GM18507 (cell line): ENCODE data around the gene CD247.

Source experiments
- DNase-seq: peaks from one replicate; pipeline ENCODE4 v3.0.0; 2011; ENCODE audit warnings: low read depth; ENCODE audit not compliant: insufficient read length; ENCODE audit errors: extremely low spot score
- FAIRE-seq: peaks from 2 replicates; lab custom pipeline; 2011; peaks lifted over from hg19 to GRCh38; lab: Jason Lieb, UNC

The CD247 gene

DNA sequence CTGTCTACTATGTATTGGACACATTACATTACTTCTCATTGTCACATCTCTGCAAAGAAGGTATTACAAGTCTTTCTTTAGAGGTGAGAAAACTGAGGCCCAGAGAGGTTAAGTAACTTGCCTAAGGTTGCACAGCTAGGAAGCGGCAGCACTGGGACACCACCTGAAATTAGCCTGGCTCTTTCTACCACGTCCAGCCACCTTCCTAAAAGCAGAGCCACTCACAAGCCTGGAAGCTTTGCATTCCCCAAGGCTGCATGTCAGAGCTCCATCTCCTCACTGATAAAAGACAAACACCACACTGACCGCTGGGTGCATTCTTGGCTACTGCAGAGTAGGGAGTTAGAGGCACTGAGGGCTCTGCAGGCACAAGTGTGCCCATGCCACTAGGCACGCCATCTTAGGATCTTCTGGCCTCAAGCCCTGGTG lies 2.4 kb downstream of the CD247 start:
- FAIRE-seq, result no peak
- DNase-seq, result no peak

DNA sequence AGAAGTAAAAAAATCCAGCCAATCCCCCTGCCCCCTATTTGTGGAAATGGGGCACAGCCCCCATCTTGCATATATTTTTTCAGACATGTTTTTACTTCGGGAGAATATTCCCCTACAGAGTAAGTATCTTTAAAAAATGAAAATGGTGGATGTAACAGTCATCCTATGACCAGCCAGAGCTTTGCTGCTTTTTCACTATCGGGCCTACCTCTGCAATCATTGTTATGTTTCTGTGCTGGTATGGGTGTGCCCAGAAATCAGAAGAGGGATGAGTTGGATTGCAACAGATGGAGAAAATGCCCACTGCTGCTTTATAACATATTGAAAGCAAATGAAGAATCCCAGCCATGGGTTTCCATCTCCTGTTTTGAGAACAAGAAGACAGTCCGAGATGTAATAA lies 2.9 kb downstream of the CD247 start:
- DNase-seq (no peak), FAIRE-seq (no peak)

DNA sequence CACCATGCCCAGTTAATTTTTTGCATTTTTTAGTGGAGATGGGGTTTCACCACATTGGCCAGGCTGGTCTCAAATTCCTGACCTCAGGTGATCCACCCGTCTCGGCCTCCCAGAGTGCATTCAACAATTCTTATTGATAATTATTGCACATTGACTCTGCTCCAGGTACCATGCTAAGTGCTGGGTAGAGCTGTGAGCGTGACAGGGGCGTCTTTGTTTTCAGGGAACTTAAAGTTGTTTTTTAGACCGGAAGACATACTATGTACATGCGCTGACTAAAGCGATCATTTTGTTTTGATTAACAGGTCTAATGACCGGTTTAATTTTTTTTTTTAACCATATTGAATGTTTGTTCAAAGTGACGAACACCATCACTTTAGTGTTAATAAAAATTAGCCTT lies 4.0 kb downstream of the CD247 start:
- DNase-seq (no peak), FAIRE-seq (no peak)

DNA sequence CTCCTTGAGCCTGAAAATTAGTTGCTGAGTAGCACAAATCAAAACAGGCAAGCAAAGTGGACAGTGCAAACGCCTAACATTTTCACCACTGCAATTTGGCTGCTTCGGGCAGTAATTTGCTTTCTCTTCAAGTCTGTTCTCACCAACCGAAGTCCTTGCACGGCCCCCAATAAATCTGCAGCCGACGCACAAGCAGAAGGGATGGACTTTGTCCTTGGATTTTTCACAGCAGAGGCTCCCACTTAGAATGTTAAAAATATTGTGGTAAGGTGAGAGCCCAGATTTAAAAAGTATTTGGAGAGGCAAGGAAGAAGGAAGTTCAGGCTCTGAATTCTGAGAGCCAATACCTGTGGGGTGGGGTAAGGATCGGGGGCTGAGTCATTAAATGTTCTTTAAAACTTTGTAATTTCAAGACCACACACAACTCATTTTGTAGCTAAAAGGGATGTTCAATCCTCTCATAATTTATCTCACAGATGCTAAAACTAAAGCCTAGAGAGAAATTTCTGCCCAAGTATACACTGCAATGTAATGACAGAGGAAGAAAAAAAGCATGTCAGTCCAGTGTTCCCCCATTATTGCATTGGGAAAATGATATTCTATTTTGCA lies 6.2 kb downstream of the CD247 start:
- FAIRE-seq, result no peak

DNA sequence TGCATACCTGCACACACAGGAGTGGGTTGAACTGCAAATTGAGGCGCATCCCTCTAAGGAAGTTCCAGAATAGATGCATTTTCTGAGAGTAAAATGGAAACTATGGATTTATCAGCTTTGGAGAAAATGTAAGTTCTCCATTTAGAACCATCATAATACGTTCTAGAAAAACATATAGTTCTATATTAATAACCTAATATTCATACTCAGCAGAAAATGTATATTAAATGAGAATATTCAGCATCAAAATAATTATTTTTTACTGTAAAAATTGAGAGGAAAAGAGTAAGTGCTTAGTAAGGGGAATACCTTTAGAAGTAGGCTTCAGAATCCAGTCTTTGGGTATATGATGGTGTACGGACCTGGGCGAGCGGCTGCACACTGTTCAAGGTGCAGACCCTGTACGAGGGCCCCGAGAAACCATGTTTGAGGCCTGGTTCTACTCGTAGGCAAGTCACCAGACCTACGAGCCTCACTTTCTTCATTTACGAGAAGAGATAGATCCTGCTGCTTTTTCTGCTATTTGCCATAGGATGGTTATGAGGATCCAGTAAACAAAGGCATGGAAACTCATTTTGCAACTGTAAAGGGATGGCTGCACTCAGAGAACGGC lies 6.8 kb downstream of the CD247 start:
- FAIRE-seq, result no peak
- no peak for DNase-seq

More for the DNA sequence above, 6.2 kb downstream of the CD247 start:
- DNase-seq, result no peak

DNA sequence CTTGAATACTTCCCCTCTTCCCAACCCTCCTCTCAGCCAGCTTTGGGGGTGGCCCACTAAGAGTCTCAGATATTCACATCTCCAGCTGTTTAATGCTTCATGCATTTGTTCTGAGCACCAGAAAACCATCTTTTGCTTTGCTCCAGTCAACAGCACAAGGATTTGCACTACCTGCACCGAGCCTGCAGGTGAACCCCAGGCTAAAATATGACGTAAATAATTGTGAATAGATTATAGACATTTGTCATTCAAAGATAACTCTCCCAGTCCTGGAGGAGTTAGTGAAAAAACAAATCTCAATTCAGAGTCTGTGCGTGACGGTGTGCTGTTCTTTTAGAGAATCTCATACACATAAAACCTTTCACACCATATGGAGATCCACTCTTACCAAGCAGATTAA lies 7.4 kb downstream of the CD247 start:
- FAIRE-seq (no peak), DNase-seq (no peak)

DNA sequence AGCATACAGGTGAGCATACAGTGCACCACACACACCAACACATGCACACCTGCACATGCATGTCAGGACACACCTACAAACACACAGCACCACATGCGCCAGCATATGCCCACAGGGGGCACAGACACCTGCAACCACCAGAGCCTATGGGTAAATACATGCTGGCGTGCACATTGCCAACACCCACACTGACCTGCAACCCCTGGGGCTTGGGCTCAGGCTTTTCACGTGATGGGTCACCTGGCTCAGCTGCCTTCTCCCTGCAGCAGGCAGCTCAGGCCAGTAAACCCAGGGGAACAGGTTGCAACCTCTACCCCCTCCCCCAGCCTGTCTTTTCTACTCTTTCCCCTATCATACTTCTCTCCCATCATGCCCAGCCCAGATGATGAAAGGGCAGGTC lies 8.1 kb downstream of the CD247 start:
- FAIRE-seq (no peak), DNase-seq (no peak)

DNA sequence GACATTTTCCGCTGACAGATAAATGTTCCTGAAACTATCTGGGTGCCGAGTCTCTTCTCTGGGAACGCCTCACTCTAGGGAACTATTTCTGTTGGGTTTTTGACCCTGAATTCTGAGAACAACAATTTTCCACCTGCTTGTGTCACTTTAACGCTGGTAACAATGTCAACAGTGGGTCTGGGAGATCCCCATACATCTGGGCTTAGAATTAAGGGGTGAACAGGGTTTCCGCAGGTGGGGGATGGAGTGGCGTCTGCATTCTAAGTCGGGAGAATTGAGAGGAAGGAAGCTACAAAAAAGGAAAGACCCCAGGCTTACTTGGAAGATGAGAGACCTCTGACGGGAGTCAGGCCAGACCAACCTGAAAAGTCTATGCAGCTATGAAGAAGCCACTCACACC lies 8.7 kb downstream of the CD247 start:
- FAIRE-seq (no peak), DNase-seq (no peak)

DNA sequence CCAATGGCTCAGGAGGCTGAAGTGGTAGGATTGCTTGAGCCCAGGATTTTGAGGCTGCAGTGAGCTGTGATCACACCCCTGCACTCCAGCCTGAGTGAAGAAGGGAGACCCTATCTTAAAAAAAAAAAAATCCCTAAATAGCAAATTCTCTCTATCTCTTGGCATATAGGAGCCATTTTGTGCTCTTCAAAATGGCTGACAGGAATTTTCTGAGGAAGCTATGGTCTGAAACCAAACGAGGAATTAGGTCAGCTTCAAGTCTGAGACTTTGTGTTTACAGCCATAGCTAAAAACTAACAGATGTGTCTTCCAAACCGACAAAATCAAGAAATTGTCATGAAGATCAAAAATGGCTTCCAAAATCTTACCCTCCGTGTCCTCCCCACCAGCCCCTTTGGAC lies 10.6 kb downstream of the CD247 start:
- FAIRE-seq (no peak), DNase-seq (no peak)

DNA sequence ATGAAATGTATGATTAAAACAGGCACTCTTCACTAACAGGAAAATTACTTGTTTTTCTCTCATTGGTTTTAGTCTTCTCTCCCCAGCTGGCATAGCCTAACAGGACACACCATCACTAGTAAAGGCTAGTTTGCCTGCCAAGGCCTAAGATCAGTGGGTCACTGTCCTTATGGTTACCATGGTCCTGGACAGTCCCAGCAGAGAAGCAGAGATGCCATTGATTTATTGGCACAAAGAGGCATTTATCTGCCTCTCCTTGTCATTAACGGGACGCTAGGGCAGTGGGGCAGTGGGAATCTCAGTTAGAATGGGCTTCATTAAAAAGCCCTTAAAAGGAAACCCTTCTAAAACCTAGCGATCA lies 13.9 kb downstream of the CD247 start:
- DNase-seq (no peak), FAIRE-seq (no peak)

DNA sequence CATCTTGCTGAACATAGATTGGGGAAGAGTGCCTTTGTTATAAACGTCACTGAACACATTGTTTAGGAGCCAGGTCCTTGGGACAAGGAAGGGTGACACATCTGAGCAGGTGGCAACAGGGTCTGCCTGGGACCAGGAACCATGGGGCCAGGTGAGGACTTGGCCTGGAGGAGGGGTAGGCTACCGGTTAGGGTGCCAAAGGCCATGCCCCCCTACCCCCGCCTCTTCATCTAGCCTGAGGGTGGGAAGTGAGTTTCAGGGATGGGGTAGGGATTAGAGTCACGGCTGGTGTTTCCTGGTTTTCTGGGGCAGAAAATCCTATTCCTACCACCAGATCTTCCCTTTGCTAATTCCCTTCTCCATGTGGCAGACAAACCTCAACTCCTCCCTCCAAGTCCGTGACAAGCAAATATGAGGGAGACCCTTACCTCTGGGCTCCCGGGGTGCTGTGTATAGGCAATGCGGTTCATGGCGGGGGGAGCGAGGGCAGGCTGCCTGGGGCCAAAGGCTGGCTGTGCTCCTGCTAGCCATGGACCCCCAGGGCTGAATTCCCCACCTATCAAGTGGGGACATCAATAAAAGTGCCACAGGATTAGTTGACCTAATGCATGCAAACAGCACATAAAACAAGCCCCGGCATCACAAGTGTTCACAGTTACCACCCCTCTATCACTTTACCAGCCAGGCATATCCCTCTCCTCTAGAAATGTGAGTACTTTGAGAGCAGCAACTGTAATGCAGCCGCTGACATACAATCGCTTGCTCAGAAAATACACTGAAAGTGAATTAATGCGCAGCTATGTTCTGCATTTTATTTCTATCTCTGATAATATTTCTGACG lies 14.5 kb downstream of the CD247 start:
- FAIRE-seq (no peak), DNase-seq (no peak)

DNA sequence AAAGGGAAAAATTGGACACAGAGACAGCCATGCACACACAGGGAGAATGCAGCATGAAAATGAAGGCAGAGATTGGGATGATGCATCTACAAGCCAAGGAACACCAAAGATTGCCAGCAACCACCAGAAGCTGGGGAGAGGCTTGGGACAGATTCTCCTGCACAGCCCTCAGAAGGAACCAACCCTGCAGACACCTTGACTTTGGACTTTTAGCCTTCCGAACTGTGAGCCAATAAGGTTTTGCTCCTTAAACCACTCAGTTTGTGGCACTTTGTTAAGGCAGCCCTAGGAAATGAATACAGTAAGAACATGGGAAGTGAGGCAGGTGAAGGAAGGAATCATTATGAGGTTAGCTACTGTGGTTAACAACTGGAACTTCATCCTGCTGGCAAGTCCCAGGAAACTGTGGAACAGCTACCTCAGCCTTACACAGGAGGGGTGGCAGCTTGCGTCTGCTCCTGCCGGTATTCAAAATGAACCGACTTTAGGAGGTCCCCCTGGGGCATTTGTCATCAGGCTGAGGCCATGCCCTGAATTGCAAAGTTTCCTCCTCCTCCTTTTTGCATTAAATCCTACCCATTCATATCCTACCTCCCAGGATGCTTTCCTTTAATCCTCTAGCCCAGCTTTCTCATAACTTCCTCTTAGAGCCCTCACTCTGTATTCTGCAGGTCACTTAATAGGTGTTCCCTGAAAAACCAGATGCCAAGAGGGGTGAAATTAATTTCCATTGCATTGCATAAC lies 15.4 kb downstream of the CD247 start:
- DNase-seq (no peak), FAIRE-seq (no peak)

DNA sequence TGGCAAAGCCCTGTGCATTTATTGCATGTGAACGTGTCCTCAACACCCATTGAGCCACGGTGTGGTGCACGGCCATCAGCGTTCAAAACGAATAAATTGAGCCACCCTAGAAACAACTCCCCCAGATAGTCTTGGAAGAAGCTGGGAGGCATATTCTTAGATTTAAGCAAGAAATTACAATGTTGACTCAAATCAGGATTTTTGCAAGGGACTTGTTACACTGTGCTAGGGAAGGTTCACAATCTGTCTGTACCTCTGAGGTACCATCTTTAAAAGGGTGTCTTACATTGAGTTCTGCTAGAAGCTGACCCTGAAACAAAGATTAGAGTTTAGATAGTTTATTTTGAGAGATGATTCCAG lies 16.2 kb downstream of the CD247 start:
- DNase-seq, result no peak

DNA sequence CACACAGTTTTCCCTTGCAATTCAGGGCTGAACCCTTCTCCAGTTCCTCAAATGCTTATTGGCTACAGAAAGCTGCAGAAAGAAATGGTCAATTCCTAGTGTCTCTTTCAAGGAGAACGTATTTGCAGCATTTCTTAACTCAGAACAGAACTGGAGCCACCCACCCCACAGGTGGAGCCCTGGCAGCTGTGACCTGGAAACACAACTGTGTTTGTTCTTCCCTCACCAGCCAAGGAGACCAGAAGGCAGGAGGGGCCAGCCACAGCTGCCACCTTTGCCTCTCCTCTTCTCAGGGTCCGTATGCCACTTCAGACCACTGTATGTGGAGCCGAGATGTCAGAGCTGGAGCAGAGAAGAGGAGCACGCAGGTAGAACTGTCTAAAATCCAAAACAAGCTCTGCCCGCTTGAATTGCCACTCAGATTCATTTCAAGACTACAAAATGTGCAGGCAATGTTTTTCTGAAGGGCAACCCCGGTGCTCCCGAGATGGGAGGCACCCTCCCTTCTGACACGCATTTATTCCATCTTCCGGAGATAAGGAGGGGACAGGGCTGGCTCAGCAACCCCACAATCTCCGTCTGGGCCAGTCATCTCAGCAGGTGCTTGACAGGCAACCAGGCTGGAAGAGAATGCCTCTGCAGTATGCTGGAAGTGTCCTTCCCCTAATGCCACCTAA lies 16.7 kb downstream of the CD247 start:
- no peak for DNase-seq
- FAIRE-seq, result no peak

More for the DNA sequence above, 16.2 kb downstream of the CD247 start:
- FAIRE-seq, result no peak

DNA sequence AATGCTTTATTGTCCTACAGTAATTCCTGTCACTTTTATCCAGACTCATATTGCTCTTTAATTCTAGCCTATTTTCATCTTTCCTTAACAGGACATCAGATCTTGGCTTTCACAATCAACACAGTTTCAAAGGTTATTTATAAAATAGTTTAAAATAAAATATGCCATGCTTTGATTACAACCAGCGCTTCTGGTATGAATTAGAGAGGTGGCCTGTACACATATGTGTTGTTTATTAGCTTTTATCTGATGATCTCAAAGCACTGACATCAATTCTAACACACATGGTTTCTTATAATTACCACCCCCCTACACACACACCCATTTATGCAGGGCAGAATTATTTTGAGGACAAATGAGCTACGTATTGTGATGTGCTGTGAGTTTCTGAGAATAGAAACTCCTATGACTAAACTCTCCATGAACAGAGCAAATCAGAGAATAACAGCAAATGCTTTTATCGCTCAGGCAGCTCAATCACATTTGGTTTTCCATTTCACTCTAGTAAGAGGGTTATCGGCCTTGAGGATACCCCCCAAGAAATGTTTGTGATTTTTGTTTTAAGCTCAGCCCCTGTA lies 18.0 kb downstream of the CD247 start:
- FAIRE-seq (peak; percentile 71), DNase-seq (no peak)

DNA sequence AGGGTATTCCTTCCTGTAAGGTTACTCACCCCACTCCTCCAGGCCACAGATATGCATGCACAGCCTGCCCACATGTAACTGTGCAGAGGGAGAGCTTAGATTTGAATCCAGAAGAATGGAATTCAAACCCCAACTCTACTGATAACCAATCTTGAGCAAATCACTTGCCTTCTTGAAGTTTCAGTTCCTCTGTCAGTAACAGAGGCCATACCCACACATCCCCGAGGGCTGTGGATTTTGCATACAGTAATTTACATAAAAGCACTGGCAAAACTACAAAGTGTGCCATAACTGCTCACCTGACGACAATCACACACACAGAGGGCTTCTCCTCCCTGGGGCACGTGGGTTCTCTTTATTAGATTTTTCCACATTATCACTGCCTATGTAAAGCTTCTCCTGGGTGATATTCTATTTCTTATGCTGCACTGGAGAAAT lies 18.6 kb downstream of the CD247 start:
- peak; percentile 57 for DNase-seq
- FAIRE-seq, result peak; percentile 95

DNA sequence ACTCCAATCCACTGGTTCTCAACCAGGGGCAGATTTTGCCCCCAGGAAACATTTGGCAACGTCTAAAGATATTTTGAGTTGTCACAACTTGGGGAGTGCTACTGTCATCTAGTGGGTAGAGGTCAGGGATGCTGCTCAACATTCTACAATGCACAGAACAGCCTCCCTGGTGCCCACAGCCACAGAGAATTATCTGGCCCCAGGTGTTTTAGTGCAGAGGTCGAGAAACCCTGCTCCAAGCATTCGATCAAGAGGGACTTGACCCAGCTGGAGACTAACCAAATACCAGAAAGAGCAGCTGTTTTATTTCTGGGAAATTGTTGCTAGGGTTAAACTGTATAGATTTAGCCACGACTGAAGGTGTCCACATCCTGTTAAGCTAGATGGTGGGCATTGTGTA lies 19.2 kb downstream of the CD247 start:
- DNase-seq, result no peak
- FAIRE-seq, result peak; percentile 38

DNA sequence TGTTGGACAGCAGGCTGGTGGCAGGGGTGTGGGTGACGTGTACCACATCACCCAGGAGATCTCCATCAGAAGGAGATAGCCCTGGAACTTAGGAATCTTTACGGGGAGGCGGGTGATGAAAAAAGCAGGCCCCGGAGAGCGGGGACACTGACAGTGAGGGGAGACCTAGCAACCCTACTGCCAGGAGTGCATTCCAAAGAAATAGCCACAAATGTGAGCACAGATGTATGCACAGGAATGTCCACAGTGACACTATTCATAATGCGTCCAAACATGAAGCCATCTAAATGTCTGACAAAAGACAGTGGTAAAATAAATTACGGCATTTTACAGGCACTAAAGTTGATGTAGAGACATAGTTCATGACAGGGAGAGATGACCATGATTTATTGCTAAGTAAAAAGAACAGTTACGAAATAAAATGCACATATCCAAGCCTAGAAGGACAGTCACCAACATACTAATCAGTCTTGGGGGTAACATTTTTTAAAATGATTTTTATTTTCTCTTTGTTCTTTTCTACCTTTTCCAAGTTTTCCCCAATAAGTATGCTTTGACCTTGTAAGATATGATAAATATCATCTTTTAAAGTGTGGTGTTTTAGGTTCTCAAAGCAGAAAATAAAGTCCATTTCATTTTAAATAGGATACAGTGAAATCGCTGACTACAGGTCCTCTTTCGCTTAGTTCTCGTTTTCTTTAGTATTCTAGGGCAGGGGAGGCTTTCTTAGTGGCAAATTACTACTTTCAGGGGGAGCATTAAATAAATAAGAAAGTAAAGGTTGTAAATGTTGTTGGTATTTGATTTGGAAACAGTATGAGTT lies 21.3 kb downstream of the CD247 start:
- no peak for DNase-seq

DNA sequence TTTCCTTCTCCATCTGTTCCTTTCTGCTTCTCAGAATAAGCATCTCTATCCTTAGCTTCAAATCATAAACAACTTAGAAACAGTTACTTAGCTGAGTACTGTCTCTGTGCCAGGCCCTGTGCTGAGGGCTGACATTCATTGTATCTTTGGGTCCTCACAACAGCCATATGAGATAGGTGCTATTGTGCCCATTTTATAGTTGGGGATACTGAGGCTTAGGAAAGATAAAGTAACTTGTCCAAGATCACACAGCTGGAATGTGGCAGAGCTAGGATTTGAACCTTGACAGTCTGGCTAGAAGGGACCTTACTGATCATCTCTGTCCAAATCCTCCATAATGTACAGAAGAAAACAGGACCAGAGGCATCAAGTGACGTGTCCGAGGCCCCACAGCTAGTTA lies 25.0 kb downstream of the CD247 start:
- DNase-seq (no peak), FAIRE-seq (no peak)

More for the DNA sequence above, 21.3 kb downstream of the CD247 start:
- FAIRE-seq, result no peak
